B cell (primary cell): ENCODE results near the gene DACH1. TPM values are rescaled to one million over a fixed set of nuclear protein-coding genes. Genes with fewer than 3 reads are reported as not detected.

Experiments used
- ATAC-seq: fragments of 200-7000 bp; cut with Tn5 transposase; one replicate; pipeline ENCODE4 v1.10.0; 2021; ENCODE audit warnings: low read depth, mild to moderate bottlenecking, moderate number of reproducible peaks, moderate library complexity
- CTCF ChIA-PET: fragments of 350-600 bp; sonication (Branson Sonifier 250); formaldehyde crosslinking; loops from one replicate; lab custom pipeline; 2021; ENCODE audit warnings: antibody characterized with exemption, inconsistent platforms; lab: Charles Lee
- POLR2A ChIA-PET: fragments of 350-600 bp; sonication (Branson Sonifier 250); formaldehyde crosslinking; loops from one replicate; lab custom pipeline; 2021; ENCODE audit warnings: antibody characterized with exemption; lab: Charles Lee
- DNase-seq: peaks from one replicate; pipeline ENCODE4 v3.0.0; 2013
- H2AFZ ChIP-seq: 2 replicates; pipeline ENCODE4 v1.6.1; 2012; ENCODE audit warnings: mild to moderate bottlenecking, low read depth, low read length; ENCODE audit not compliant: insufficient read depth, poor library complexity, severe bottlenecking
- H3K27ac ChIP-seq, 2 donors: 1 replicate in 1 of 2; 2 replicates in 1 of 2; pipeline ENCODE4 v1.5.1; 2012 to 2013; ENCODE audit warnings: low read length in 2 of 2, mild to moderate bottlenecking in 2 of 2, moderate library complexity in 1 of 2
- H3K27me3 ChIP-seq, 4 experiments: fragments of 200-600 bp in 1 of 4; sonication (generic) in 1 of 4; replicated peaks in 1 of 4; 1 replicate in 2 of 4; 2 replicates in 2 of 4; pipeline versions ENCODE4 v1.6.1 to v1.7.0; 2013 to 2016; ENCODE audit warnings: low read length in 3 of 4, mild to moderate bottlenecking in 2 of 4, mixed read lengths in 1 of 4, moderate library complexity in 1 of 4; ENCODE audit not compliant: insufficient read depth in 4 of 4, control insufficient read depth in 3 of 4; ENCODE audit errors: control extremely low read depth in 1 of 4
- H3K36me3 ChIP-seq, 2 experiments: replicated peaks in 1 of 2; 1 replicate in 1 of 2; 2 replicates in 1 of 2; pipeline versions ENCODE4 v1.6.1 to v1.7.1; 2013; ENCODE audit warnings: low read length in 1 of 2; ENCODE audit not compliant: insufficient read depth in 2 of 2, control insufficient read depth in 1 of 2; ENCODE audit errors: control extremely low read depth in 1 of 2, extremely low read depth in 1 of 2
- H3K4me1 ChIP-seq, 2 donors: fragments of 200-600 bp in 1 of 2; sonication (generic) in 1 of 2; 1 replicate in 1 of 2; 2 replicates in 1 of 2; pipeline versions ENCODE4 v1.5.1 to v1.6.1; 2013 to 2017; ENCODE audit warnings: low read length in 2 of 2; ENCODE audit not compliant: control insufficient read depth in 2 of 2, insufficient read depth in 2 of 2
- H3K4me2 ChIP-seq: replicated peaks from 2 replicates; pipeline ENCODE3; 2012; ENCODE audit warnings: mild to moderate bottlenecking, low read depth, low read length; ENCODE audit not compliant: poor library complexity, severe bottlenecking
- H3K4me3 ChIP-seq, 5 experiments: fragments of 200-600 bp in 1 of 5; sonication (generic) in 1 of 5; 1 replicate in 3 of 5; 2 replicates in 2 of 5; pipeline versions ENCODE4 v1.5.1 to v1.7.0; 2011 to 2016; ENCODE audit warnings: low read length in 4 of 5, mild to moderate bottlenecking in 4 of 5, low read depth in 2 of 5, control low read depth in 1 of 5, moderate library complexity in 1 of 5; ENCODE audit not compliant: insufficient read depth in 1 of 5; ENCODE audit errors: control extremely low read depth in 1 of 5, extremely low read depth in 1 of 5
- H3K79me2 ChIP-seq: fragments of 200-600 bp; sonication (generic); one replicate; pipeline ENCODE4 v1.6.0; 2016; ENCODE audit warnings: low read length; ENCODE audit not compliant: control insufficient read depth, insufficient read depth
- H3K9ac ChIP-seq: fragments of 200-600 bp; sonication (generic); 2 replicates; pipeline ENCODE4 v1.6.1; 2017; ENCODE audit warnings: mild to moderate bottlenecking, low read length, moderate library complexity
- H3K9me3 ChIP-seq, 3 donors: one replicate each; pipeline versions ENCODE4 v1.6.1 to v1.7.1; 2013; ENCODE audit warnings: low read length in 2 of 3; ENCODE audit not compliant: control insufficient read depth in 2 of 3, insufficient read depth in 1 of 3; ENCODE audit errors: control extremely low read depth in 1 of 3
- H4K20me1 ChIP-seq: 2 replicates; pipeline ENCODE4 v1.6.0; 2012; ENCODE audit warnings: mild to moderate bottlenecking, low read length; ENCODE audit not compliant: insufficient read depth, control insufficient read depth, poor library complexity, severe bottlenecking
- H3K27ac Mint-ChIP-seq: one replicate; pipeline ENCODE4 v1.8.0; 2021; ENCODE audit warnings: mixed read lengths
- H3K27me3 Mint-ChIP-seq: one replicate; pipeline ENCODE4 v1.8.0; 2021; ENCODE audit warnings: mixed read lengths
- H3K4me1 Mint-ChIP-seq: one replicate; pipeline ENCODE4 v1.8.0; 2021; ENCODE audit warnings: mixed read lengths
- H3K4me3 Mint-ChIP-seq: one replicate; pipeline ENCODE4 v1.8.0; 2021; ENCODE audit warnings: mixed read lengths
- H3K9me3 Mint-ChIP-seq: one replicate; pipeline ENCODE4 v1.8.0; 2022; ENCODE audit warnings: mixed read lengths; ENCODE audit not compliant: insufficient read depth
- CTCF ChIP-seq: fragments of 200-600 bp; IDR thresholded peaks from one replicate; pipeline ENCODE4 v1.8.0; 2022; ENCODE audit warnings: antibody characterized with exemption, mild to moderate bottlenecking
- EZH2 ChIP-seq: IDR thresholded peaks from 2 replicates; pipeline ENCODE4 v1.6.1; 2012; ENCODE audit warnings: borderline replicate concordance, low read depth, mild to moderate bottlenecking, moderate library complexity, low read length; ENCODE audit not compliant: insufficient read depth, poor library complexity, severe bottlenecking
- WGBS: methylation state at CpG from one replicate; pipeline ENCODE4 v1.1.5; 2013; ENCODE audit warnings: missing lambda C conversion rate; ENCODE audit not compliant: insufficient coverage; 5-methylcytosine and 5-hydroxymethylcytosine counted together
- intact Hi-C: fragments of 100-400 bp; cut with micrococcal nuclease; formaldehyde crosslinking; loops from one replicate; pipeline ENCODE4 v1.10.0; 2022
- polyA plus RNA-seq: library from polyadenylated mRNA; depleted of rRNA; stranded (reverse); fragments of >200 nt; gene quantifications from 2 replicates; pipeline ENCODE4 v1.2.3, GENCODE V29; 2012
- total RNA-seq, 2 donors: library from RNA; stranded (reverse); fragments of 120-200 nt in 1 of 2; gene quantifications; 1 replicate in 1 of 2; 2 replicates in 1 of 2; pipeline versions ENCODE4 v1.2.3 to v1.2.4, GENCODE V29; 2013 to 2022

DACH1 gene
- total and polyA plus RNA-seq, 2 donors (not counting 1 experiment from before 2014, with no cell fraction given) = not detected

DNA sequence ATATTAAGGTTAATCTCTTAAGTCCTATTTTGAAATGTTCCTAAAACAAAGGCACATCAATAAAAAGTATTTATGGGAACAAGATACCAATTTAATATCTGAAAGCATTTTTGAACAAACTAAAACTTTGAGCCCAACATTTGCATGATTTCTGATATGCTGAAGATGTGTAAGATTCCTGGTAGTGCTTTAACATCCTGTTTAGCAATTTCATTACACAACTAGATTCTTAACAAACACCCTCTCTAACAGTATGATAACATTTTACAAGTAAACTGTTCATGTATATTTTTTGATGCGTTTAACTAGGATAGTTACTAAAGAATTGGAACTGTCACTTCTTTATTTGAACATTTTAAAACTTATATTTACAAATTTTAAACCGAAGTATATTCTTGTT lies 63.9 kb downstream of the DACH1 start:
- WGBS = no CpG with 5 or more reads among the region's 2 CpGs
- H3K9ac ChIP-seq = no peak overlapping the region
- intact Hi-C loops = no loop called here
- Mint-ChIP-seq H3K27me3 (no peaks in the 10 kb centered on the region), H3K4me1 (no peaks in the 10 kb centered on the region), H3K27ac (no peak overlapping the region), H3K9me3 (no peaks in the 10 kb centered on the region), H3K4me3 (no peak overlapping the region)
- no peaks in the 10 kb centered on the region for H3K9me3 ChIP-seq
- no peak for ATAC-seq
- H2AFZ ChIP-seq = no peak overlapping the region
- H3K36me3 ChIP-seq = no peaks in the 10 kb centered on the region
- ChIA-PET CTCF (no interaction called here), POLR2A (no interaction called here)
- H3K4me3 ChIP-seq = no peak overlapping the region
- TF ChIP-seq EZH2 (no peak), CTCF (no peak)
- no peak overlapping the region for H3K27ac ChIP-seq
- H3K4me1 ChIP-seq = no peaks in the 10 kb centered on the region
- H4K20me1 ChIP-seq = no peaks in the 10 kb centered on the region
- no peaks in the 10 kb centered on the region for H3K79me2 ChIP-seq
- no peak for DNase-seq
- no peaks in the 10 kb centered on the region for H3K27me3 ChIP-seq
- no peak overlapping the region for H3K4me2 ChIP-seq

DNA sequence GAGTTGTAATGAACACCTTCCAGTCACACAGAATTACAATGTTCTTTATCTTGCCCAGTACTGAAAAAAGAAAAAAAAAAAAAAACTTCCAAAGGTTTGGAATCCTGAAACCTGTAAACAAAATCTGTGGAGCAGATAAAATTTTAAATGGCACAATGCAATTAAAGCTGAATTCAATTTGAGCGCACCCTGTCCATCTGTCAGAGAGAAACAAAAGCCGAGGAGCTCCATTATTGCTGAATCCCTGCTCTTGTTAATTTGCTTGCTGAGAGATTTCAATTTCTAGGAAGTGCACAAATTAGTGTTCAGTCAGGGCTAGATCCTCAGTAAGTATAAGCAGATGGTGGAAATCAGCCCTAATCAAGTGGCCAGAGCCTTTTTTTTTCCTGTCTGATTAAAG lies 65.2 kb downstream of the DACH1 start:
- no peaks in the 10 kb centered on the region for H3K9me3 ChIP-seq
- CTCF ChIA-PET = interaction anchor here (0.6 kb wide), 1 partner anchor 30 kb away, joined by 4 read pairs; no protein-coding TSS in a partner anchor
- no peak overlapping the region for H3K27ac Mint-ChIP-seq
- intact Hi-C loops = no loop called here
- H3K9me3 Mint-ChIP-seq = no peaks in the 10 kb centered on the region
- no peak overlapping the region for H3K4me2 ChIP-seq
- H3K4me3 Mint-ChIP-seq = no peak overlapping the region
- no peak for DNase-seq
- no peaks in the 10 kb centered on the region for H3K79me2 ChIP-seq
- H2AFZ ChIP-seq = no peak overlapping the region
- H3K4me1 Mint-ChIP-seq = no peaks in the 10 kb centered on the region
- H3K27me3 ChIP-seq = no peaks in the 10 kb centered on the region
- H3K4me3 ChIP-seq = no peak overlapping the region
- H3K27ac ChIP-seq = no peak overlapping the region
- POLR2A ChIA-PET = no interaction called here
- no peaks in the 10 kb centered on the region for H4K20me1 ChIP-seq
- WGBS = 89% methylated on average over 2 of the region's 2 CpGs
- H3K27me3 Mint-ChIP-seq = no peaks in the 10 kb centered on the region
- ATAC-seq = no peak
- no peaks in the 10 kb centered on the region for H3K36me3 ChIP-seq
- no peak overlapping the region for H3K9ac ChIP-seq
- no peaks in the 10 kb centered on the region for H3K4me1 ChIP-seq
- TF ChIP-seq EZH2 = no peak
- no peak for TF ChIP-seq CTCF
